Retina (tissue), 1 donor: ENCODE measurements around the gene TRIM24.
A peak's percentile ranks its signal among the peaks of the same experiment; 100 is the strongest.

Experiments
- DNase-seq: peaks from one replicate; pipeline ENCODE4 v3.0.0-alpha.2; 2016

The TRIM24 gene

DNA sequence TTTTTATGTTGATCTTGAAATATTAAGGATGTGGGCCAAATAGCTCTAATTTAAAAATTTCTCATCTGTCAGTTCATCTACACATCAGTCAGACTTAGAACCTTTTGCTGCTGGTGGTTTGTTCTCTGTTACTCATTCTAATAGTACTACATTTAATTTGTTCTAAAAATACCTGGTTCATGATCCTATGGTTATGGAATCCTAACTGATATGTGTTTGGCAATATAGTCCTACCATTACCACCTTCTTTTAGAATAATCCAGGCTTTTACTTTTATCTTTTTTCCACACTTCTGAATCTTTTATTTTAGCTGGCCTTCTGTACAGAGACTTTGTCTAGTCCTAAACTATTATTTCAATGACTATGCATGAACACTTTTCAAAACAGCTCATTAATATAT, 124.2 kb downstream of the TRIM24 start:
- no peak for DNase-seq

DNA sequence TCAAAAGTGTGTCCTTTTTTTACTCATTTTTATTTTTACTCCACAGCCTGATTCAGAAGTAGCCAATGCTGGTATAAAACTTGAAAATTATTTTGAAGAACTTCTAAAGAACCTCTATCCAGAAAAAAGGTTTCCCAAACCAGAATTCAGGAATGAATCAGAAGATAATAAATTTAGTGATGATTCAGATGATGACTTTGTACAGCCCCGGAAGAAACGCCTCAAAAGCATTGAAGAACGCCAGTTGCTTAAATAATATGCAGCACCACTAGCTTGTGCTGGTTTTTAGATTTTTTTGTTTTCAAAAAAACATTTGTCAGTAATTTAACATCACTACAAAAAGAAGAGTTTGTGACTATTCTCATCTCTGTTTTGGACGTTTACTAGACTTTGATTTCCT, 124.6 kb downstream of the TRIM24 start:
- no peak for DNase-seq

DNA sequence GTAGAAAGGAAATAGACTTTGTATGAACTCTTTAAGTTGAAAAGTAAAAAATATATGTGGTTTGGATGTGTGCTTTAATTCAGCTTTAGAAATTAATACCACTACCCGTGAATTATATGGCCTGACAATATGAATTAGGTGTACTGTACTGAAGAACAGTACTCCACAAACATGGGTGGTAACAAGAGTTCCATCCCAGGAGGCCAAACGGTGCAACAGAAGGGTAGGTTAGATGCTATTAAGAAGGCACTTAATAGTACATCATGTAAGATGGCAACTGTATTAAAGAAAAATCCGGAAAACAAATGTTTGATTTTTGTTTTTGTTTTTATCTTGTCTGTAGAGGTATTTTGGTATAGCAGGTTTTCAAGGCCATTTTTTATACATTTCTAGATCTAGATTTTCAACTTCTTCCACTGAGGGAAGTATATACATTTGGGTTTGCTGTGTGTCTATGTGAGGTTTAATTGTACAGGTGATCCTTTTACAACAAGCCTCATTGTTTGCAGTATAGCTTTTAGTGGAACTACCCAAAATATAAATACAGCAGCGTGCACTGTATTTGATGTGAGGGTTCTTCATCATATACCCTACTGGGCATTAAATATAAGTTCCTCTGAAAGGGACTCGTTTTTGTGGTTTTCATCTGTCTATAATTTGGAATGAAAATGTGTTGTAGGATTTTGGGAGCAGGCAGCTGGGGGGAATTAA, 125.4 kb downstream of the TRIM24 start:
- no peak for DNase-seq

DNA sequence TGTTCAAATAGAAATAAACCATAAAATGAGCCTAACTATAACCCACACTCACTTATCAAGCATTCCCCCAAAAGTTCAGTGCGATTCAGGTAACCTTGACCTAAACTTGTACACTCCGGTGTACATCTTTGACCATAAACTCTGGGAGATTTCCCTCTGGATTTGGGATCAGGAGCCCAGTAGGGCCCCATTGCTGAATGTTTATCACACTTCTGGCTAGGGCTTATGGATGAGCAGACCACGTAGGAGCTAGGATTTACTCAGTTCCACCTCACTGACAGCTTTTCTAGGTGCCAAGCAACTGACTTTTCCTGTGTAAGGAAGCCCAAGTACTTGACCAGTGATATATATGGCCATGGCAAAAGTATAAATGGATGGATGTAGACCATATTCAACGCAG, 127.4 kb downstream of the TRIM24 start:
- DNase-seq: no peak

DNA sequence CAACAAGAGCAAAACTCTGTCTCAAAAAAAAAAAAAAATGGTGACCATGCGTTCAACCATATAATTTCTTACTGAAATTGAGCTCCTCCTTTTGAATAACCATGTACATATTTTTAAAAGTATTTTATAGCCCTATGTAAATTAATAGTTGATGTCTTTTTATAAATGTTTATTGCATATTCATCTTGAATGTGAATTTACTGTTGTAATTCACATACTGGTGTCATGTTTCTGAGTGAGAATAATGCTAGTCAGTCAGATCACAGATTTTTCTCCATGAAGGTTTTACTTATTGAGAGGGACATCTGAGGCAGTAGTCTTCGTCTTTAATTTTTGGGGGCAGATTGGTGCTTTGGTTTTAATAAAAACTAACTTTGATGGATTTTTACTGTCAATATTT, 128.9 kb downstream of the TRIM24 start:
- DNase-seq: no peak

DNA sequence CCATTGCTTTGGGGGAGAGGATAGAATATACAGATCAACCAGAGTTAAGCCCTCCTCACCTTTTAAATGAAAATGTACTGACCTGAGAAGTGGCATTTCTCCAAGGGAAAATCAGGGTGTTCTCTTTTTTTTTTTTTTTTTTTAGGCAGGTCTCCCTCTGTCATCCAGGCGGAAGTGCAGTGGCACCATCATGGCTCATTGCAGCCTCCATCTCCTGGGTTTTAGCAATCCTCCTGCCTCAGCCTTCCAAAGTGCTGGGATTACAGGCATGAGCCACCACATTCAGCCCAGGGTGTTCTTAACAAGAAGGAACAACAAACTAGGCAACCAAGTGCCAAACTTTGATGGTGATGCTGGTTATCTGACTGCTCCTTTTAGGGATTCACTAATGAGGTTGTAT, 130.1 kb downstream of the TRIM24 start:
- no peak for DNase-seq

DNA sequence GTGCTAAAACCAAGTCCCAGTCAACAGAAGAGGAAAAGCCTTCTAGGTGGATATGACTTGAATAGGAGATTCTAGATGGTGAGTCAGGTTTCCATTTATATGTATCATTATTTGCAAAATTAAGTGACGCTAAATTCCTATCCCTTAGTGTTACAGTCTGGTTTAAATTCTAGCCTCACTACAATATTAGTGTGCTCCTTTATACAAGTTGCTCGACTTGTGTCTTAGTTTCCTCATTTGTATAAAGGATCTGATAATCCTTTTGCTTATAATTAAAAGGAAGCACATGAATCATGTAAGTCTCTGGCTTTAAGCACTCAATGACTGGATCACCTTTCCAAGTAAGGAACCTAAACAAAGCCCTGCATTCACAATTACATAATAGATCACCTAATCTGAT, 135.4 kb downstream of the TRIM24 start:
- no peak for DNase-seq

DNA sequence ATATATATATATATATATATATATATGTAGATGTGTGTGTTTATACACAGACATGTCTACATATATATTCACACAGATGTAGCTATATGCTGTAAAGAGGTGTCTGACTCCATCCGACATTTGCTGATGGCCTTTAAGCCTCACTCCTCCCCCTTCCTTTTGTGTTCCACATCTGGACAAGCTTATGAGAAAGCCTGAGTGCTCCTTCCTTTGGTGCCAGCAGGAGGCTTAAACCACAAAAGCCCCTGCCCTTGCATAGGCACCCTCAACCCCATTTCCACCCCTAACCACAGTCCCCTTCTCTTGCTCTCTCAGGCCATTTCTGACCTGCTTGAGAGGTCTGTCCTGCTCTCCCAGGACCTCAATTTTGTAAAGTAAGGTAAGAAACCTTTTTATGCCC, 142.4 kb downstream of the TRIM24 start:
- DNase-seq: no peak

DNA sequence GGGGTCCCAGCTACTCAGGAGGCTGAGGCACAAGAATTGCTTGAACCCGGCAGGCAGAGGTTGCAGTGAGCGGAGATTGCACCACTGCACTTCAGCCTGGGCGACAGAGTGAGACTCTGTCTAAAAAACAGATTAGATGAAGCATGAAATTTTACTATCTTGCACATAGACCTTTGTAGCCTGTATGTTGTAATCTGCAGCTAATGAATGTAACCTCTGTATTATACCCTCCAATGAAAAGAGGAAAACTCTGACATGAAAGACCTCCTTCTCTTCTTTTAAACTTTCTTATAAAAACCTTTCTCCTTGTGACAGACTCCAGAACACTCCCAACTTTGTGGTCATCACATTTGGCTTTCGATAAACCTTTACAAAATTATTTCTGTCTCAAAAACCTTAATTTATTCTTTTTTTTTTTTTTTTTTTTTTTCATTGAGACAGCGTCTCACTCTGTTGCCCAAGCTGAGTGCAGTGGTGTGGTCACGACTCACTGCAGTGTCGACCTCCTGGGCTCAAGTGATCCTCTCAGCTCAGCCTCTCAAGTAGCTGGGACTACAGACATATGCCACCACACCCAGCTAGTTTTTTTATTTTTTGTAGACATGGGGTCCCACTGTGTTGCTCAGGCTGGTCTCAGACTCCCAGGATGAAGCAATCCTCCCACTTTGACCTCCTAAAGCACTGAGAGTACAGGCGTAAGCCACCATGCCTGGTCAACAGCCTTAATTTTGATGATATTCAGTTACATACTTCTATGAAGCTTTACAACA, 143.7 kb downstream of the TRIM24 start:
- no peak for DNase-seq

DNA sequence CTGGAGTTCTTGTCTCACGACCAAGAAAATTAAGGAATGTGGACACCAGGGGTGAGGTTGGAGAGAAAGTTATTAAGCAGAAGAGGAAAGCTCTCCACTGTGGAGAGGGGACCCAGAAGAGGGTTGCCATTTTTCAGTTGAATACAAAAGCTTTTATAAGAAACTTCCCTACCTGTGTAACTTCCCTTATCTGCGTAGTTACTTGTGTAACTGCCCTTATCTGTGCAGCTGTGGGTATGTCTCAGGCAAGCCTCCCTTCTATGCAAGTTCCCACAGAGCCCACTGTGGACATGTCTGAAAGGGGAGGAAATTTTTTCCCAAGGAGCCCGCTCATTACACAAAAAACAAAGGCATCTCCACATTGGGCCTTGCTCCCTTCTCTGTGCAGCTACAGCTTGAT, 146.2 kb downstream of the TRIM24 start:
- no peak for DNase-seq

DNA sequence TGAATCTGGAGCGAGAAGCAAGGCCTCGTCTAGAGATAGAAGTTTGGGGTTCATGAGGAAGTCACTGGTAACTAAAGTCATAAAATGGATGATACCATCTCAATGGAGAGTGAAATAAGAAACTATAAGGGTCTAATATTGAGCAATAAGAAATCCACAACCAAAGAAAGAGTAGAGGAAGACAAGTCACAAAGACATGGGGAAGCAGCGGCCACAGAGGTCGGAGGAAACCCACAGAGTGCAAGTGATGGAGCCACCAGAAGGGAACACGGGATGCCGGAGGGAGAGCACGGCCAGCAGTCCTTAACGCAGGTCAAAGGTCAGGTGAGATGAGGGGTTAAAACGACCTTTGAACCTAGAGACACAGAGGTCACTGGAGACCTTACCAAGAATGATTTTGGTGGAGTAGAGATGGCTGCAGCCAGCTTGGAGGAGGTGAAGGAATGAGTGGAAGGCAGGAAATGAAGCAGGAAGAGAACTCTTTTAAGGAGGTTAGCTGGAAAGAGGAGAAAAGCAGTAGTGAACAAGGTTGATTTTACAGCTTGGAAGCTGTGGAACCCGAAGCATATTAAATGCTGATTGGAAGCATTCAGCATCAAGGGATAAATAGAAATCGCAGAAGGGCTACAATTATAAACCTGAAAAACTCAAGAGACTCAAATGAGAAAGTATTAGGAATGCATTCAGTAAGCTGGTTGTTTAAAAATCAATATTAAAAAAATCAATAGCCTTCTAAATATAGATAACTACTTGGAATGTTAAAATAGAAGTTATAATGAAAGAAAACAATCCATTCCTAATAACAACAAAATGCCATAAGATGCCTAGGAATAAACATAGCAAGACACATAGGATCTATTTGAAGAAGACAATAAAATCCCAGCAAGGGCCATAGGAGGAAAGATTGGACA, 147.4 kb downstream of the TRIM24 start:
- DNase-seq: peak; percentile 17

DNA sequence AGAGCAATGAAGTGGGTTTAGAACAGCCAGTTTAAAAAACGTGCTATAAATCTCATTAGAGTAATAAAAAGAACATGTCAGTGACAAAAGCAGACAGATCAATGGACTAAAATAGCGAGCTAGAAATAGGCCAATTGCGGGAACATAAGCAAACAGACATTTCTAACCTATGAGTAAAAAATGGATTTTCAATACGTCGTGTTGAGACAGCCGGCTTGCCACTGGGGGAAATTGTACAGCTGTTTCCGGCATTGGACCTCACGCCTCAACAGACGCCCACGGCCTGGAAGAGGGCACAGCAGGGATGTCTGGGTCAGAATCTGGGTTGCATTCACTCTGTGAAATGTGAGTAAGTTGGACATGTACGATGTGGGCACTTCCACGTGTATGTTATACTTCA, 148.2 kb downstream of the TRIM24 start:
- peak; percentile 63 for DNase-seq

DNA sequence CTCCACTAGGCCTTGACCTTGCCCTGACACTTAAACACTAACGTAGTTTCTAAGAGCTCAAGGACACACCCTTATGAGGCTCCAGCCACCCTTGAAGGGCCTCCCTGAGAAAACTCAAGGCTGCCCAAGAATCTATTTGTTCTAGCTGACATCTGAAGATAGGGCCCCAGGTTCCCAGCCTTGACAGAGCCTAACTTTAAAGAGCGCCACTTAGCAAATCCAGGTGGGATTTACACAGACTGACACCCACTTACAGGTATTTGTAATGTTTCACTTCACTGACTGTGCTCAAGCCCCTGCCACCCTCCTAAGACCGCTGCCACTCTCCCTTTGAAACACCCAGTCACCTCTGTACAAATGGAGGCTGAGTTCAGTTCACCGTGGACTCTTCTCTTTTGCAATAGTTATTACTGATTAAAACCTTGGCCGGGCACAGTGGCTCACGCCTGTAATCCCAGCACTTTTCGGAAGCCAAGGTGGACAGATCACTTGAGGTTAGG, 150.7 kb downstream of the TRIM24 start:
- DNase-seq: no peak

DNA sequence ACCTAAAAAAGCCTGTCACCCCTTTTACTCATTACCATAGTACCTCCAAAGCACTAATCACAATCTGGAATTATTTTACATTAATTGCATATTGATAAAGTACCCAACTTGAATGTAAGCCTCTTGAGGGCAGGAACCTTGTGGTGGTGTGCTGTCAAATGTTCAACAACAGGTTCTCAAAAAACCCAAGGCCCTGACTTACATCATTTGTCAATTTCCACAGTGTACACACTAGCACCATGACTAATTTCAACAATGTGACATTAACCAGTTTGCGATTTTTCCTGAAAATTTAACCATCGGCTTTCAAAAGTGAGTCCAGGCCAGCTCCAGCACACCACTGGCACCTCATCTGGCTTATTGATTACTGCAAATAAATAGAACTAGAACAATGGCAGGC, 153.6 kb downstream of the TRIM24 start:
- DNase-seq: no peak

DNA sequence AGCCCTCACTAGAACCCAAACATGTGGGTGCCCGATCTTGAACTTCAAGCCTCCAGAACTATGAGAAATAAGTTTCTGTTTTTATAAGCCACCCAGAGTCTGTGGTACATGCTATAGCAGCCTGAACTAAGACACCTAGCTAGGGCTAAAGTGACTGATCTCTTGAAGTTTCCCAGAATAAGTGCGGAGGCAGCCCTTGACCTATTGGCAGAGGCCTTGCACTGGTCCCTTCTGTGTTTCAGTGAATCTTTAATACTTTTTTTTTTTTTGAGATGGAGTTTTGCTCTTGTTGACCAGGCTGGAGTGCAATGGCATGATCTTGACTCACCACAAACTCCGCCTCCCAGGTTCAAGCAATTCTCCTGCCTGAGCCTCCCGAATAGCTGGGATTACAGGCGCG, 156.0 kb downstream of the TRIM24 start:
- no peak for DNase-seq

DNA sequence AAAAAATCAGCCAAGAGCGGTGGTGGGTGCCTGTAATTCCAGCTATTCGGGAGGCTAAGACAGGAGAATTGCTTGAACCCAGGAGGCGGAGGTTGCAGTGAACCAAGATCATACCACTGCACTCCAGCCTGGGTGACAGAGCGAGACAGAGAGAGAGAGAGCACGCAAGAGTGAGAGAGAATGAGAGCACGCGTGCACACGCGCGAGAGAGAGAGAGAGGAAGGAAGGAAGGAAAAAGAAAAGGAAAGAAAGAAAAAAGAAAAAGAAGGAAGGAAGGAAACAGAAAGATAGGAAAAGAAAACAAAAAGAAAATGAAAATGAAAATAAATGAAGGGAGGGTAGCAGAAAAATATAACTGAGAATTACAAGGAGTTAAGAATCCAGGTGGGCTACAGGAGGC, 158.4 kb downstream of the TRIM24 start:
- no peak for DNase-seq

DNA sequence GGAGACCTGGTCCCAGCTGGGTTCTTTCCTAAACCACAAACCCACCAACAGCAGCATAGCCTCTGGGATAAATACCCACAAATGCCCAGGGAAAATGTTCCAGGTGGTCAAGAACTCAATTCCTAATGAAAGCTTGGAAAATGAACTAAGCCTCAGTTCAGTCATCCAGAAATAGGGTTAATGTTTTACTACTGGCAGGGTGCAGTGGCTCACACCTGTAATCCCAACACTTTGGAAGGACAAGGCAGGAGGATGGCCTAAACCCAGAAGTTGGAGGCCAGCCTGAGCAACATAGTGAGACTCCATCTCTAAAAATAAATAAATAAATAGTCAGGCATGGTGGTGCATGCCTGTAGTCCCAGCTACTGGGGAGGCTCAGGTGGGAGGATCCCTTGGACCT, 158.9 kb downstream of the TRIM24 start:
- DNase-seq: no peak

DNA sequence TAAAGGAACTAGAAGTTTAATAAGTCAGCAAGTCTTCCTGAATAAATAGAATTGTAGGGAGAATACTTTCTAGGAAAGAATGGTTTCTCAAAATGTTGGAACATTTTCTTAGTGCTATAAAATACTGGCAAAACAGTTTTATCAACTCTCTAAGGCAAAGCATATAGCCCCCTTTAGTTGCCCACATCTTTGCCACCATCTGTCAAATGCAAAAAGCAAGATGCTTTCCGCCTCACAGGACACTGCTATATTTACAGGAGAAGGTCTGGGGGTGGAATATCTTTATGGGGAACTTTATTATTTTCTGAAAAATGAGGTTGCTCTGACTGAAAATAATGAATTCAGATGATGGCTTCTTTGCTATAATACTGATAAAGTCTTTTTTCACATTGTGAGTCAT, 162.8 kb downstream of the TRIM24 start:
- no peak for DNase-seq

DNA sequence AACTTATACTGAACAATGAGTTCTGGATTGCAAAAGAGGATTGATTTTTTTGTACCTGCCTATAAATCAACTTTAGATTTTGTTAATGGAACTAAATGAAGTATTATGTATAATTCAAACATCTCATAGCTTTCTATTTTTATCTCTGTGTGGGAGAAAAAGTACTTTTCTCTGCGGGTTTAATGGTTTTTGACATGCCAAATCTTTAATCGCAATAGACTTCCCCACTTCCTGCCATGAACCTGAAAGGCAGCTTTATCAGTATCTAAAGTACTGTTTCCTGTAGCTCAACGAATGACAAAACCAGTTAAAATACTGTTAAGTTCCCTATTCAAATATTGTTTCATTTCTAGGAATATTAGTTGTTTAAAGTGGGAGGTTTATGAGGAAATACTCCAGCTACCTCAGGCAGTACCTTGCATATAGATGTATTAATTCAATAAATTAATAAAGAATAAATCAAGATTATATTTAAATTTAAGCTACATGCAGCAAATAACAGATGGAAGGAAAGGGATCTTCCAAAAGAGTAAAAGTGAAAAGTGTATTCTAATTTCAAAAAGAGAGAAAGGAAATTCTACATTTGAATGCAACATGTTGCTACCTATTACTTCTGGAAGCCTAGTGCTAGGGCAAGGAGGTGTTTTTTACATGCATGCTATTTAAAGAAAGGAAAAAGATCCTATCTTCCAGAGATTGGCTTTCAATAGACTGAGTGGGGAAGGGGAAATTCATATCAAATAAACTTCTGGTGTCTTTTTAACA, 165.2 kb downstream of the TRIM24 start:
- no peak for DNase-seq

DNA sequence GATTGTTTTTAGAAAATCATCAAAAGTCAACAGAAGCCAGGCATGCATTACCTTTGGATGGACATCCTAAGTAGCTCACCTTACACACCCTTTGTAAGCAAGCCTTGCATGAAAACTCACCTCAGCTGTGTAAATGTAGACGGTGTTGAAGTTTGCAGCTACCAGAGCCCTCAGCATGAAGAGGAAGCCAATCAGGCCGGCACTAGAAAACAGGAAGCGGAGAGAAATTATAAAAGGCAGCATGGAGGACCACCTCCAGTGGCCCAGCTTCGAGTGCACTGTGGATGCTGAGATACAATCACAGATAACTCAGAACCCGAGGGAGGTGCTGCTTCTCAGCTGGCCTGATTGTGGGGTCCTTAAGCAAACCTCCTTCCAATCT, 165.8 kb downstream of the TRIM24 start:
- no peak for DNase-seq

DNA sequence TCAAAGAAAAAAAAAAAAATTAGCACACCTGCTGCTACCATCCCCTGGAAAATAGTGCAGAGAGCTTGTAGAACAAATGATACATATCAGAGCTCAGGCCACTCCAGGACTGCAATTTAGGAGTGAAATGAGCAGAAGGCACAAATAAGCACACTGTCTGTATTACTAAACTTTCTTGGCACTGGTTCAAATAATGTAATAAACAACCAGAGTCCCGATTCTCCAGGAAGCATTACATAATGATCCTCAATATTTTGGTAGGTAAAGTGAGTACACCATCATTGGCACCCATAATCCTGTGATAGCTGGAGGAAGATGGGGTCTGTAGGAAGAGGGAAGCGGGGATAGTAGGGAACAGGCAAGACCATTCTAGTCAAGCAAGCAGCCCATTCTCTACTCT, 166.8 kb downstream of the TRIM24 start:
- DNase-seq: no peak

DNA sequence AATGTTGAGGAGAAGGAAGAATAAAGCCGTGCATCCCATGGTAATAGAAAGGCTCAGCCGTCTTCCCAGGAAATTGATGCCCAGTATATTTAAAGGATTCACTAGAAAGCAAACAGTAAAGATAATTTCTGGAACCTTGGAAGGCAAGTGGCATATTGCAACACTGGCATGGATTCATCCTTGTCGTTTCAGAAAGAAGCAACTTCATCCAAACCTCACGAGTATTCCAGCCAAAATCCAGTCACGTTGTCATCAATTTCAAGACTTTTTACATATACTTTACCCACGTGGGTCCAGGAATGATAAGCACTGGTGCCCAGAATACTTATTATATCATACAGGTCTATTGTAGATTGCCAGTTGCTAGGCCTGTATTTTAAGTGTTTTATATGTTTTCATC, 167.3 kb downstream of the TRIM24 start:
- no peak for DNase-seq
